PFSK-1 (cell line): ENCODE data around the gene POU2AF3.

ENCODE experiments used
- FOXP2 ChIP-seq: optimal IDR thresholded peaks from 2 replicates; pipeline ENCODE3; 2011; ENCODE audit warnings: borderline replicate concordance, control low read depth, inconsistent platforms; ENCODE audit not compliant: insufficient read depth; ENCODE audit errors: extremely low read length, extremely low read depth
- POLR2AphosphoS5 ChIP-seq: IDR thresholded peaks from 2 replicates; pipeline ENCODE4 v1.6.1; 2012; ENCODE audit warnings: low read depth, mild to moderate bottlenecking, control low read depth, low read length, moderate library complexity
- REST ChIP-seq, 2 experiments: IDR thresholded peaks; 2 replicates each; pipeline versions ENCODE4 v1.6.1 to v1.8.0; 2011 to 2012; ENCODE audit warnings: low read depth in 2 of 2, low read length in 2 of 2, control low read depth in 1 of 2, inconsistent platforms in 1 of 2, mild to moderate bottlenecking in 1 of 2, moderate library complexity in 1 of 2; ENCODE audit not compliant: insufficient read depth in 1 of 2
- SIN3A ChIP-seq: IDR thresholded peaks from 2 replicates; pipeline ENCODE4 v1.6.1; 2012; ENCODE audit warnings: mild to moderate bottlenecking, low read length, moderate library complexity, borderline replicate concordance; ENCODE audit not compliant: insufficient read depth
- TAF1 ChIP-seq: IDR thresholded peaks from 2 replicates; pipeline ENCODE4 v1.6.1; 2012; ENCODE audit warnings: low read length, control low read depth, borderline replicate concordance; ENCODE audit not compliant: insufficient read depth

POU2AF3 gene

GRCh38 chr11:111336062-111336461 is 37.7 kb downstream of the POU2AF3 start:
- TF ChIP-seq FOXP2, result no peak

GRCh38 chr11:111336582-111337256 is 38.4 kb downstream of the POU2AF3 start:
- no peak for TF ChIP-seq SIN3A
- TF ChIP-seq TAF1, result no peak
- no peak for TF ChIP-seq REST (IDR thresholded peaks at IDR 0.05; ENCODE audit: insufficient read depth in 1 of 2, low read depth in 2 of 2, low read length in 2 of 2)
- TF ChIP-seq POLR2AphosphoS5, result no peak
- TF ChIP-seq FOXP2, result no peak

GRCh38 chr11:111339758-111340388 is 41.5 kb downstream of the POU2AF3 start:
- TF ChIP-seq POLR2AphosphoS5 (no peak), SIN3A (no peak)

GRCh38 chr11:111342329-111342728 is 44.0 kb downstream of the POU2AF3 start:
- TF ChIP-seq FOXP2 (no peak), POLR2AphosphoS5 (no peak), SIN3A (no peak), REST (IDR thresholded peaks at IDR 0.05; ENCODE audit: insufficient read depth in 1 of 2, low read depth in 2 of 2, low read length in 2 of 2) (no peak), TAF1 (no peak)

- no peak for TF ChIP-seq SIN3A
These were observed 45.7 kb downstream of the POU2AF3 start for GRCh38 chr11:111344032-111344431.

GRCh38 chr11:111347002-111347722 is 48.8 kb downstream of the POU2AF3 start:
- TF ChIP-seq SIN3A (no peak), POLR2AphosphoS5 (no peak), FOXP2 (no peak), REST (IDR thresholded peaks at IDR 0.05; ENCODE audit: insufficient read depth in 1 of 2, low read depth in 2 of 2, low read length in 2 of 2) (no peak), TAF1 (no peak)
